Measurements from ENCODE around the gene SUPT5H.
"Not testable (repeated sequence)": the region's sequence is repeated elsewhere in the genome, so short reads cannot be mapped to it uniquely, and the experiment has no call there.

DNA sequence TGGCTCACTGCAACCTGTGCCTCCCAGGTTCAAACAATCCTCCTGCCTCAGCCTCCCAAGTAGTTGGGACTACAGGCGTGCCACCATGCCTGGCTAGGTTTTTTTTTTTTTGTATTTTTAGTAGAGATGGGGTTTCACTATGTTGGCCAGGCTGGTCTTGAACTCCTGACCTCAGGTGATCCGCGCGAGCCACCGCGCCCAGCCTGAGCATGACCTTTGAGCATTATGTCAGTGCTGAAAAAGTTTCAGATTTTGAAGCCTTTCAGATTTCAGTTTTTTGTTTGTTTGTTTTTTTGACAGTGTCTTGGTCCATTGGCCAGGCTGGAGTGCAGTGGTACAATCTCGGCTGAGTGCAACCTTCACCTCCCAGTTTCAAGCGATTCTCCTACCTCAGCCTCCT, 5.9 kb downstream of the SUPT5H start:
- not testable (repeated sequence) for TF ChIP-seq POLR2A (IDR thresholded peaks at IDR 0.05; ENCODE audit: low read length); GATA1 (IDR thresholded peaks at IDR 0.05; ENCODE audit: low read depth, low read length)

Data from erythroblast (primary cell).